22Rv1 (cell line): ENCODE results near the gene CLDN18.

ENCODE experiments used
- ZFX ChIP-seq: fragments of 450-650 bp; IDR thresholded peaks from 2 replicates; pipeline ENCODE4 v1.6.1; 2017; ENCODE audit warnings: antibody characterized with exemption, borderline replicate concordance
- TF ChIP-seq, protein P1 (sequence below): fragments of 450-650 bp; IDR thresholded peaks from 2 replicates; pipeline ENCODE4 v1.5.1; 2017; ENCODE audit warnings: mild to moderate bottlenecking

- TF ChIP-seq, protein P1, sequence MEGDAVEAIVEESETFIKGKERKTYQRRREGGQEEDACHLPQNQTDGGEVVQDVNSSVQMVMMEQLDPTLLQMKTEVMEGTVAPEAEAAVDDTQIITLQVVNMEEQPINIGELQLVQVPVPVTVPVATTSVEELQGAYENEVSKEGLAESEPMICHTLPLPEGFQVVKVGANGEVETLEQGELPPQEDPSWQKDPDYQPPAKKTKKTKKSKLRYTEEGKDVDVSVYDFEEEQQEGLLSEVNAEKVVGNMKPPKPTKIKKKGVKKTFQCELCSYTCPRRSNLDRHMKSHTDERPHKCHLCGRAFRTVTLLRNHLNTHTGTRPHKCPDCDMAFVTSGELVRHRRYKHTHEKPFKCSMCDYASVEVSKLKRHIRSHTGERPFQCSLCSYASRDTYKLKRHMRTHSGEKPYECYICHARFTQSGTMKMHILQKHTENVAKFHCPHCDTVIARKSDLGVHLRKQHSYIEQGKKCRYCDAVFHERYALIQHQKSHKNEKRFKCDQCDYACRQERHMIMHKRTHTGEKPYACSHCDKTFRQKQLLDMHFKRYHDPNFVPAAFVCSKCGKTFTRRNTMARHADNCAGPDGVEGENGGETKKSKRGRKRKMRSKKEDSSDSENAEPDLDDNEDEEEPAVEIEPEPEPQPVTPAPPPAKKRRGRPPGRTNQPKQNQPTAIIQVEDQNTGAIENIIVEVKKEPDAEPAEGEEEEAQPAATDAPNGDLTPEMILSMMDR, result no peak
- TF ChIP-seq ZFX, result no peak
Measured at GRCh38 chr3:138027821-138028220, 17.9 kb downstream of the CLDN18 start.
